NCI-H345 treated with DMSO at 0.1 percent for 48 hours (cell line): ENCODE data around the gene MSH3.

Source experiments
- DNase-seq: peaks from one replicate; lab custom pipeline; 2025; ENCODE audit not compliant: unreplicated experiment; lab: John Stamatoyannopoulos, UW

Gene MSH3

DNA sequence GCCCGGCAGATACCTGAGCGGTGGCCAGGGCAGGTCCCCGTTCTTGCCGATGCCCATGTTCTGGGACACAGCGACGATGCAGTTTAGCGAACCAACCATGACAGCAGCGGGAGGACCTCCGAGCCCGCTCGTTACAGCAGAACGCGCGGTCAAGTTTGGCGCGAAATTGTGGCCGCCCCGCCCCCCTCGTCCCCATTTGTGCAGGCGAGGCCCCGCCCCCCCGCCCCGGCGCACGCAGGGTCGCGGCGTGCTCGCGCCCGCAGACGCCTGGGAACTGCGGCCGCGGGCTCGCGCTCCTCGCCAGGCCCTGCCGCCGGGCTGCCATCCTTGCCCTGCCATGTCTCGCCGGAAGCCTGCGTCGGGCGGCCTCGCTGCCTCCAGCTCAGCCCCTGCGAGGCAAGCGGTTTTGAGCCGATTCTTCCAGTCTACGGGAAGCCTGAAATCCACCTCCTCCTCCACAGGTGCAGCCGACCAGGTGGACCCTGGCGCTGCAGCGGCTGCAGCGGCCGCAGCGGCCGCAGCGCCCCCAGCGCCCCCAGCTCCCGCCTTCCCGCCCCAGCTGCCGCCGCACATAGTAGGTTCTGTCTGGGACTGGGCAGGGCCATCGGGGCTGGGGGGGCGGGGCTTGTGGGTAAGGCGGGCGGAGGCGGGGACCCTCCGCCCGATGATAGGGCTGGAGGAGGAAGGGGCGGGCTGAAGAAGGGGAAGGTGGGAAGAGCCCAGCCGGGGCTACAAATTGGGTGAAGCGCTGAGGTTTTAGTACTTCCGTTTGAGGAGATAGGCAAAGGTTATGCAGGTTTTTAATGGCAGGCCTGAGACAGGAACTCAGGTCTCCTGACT is at the start of gene MSH3, which contains the start of gene DHFR:
Gene MSH3 (plus strand): TSS at position 262 of the 840 bp plus-strand sequence. CDS start 76 bp downstream, at position 338.
Gene DHFR (minus strand): TSS at position 593 of the 840 bp plus-strand sequence. CDS start 494 bp downstream, at position 99.
- DNase-seq = peak; percentile 76

DNA sequence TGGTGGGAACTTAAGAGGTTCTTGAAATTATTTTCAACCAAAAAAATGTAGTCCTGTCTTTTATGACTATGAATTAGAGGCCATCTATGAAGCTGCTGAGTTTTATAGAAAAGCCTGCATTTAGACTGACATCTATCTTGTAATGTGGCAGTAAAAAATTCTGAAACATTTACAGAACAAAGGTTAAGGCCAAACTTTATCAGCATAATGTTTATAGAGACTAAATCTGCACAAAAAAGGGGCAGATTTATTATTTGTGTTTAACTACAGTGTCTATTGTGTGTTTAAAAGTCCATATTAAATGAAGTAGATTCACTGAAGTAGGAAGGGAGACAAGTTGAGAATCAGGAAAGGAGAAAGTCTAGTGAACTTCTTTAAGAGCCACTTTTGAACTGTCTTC is 47.1 kb upstream of the MSH3 start:
- DNase-seq = no peak

DNA sequence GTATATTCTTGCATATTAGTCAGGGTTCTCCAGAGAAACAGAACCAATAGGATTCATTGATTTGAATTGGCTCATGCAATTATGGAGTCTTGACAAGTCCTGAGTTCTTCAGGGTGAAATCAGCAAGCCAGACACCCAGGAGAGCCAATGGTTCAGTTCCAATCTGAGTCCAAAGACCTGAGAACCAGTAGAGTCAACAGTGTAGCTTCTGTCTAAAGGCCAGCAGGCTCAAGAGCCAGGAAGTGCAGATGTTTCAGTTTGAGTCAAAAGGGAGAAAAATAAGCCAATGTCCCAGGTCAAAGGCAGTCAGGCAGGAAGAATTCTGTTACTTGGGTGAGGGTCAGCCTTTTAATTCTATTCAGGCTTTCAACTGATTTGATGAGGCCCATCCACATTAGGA is 46.6 kb upstream of the MSH3 start:
- no peak for DNase-seq

DNA sequence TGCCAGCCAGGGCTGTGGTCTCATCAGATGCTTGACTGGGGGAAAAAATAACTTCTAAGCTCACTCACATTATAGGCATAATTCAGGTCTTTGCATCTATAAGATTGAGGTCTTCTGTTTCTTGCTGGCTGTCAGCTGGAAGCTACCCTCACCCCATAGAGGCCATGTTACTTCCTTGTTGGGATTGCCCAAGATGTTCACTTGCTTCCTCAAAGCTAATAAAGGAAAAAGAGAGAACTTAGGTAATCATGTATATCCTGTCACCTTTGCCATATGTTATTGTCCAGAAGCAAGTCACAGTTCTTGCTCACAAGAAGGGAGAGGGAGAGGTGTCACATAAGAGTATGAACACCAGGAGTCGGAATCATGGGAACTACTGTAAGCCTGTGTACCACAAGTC is 45.7 kb upstream of the MSH3 start:
- no peak for DNase-seq

DNA sequence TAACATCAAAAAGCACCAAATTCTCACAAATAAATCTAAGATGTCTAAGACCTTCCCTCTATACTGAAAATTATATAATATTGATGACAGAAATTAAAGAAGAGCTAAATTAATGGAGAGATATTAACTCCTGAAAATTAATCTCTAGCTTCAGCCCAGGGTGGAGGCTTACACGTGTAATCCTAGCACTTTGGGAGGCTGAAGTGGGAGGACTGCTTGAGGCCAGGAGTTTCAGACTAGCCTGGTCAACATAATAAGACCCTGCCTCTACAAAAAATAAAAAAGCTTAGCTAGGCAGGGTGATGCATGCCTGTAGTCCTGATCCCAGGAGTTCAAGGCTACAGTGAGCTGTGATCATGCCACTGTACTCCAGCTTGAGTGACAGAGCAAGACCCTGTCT is 44.8 kb upstream of the MSH3 start:
- DNase-seq = no peak

DNA sequence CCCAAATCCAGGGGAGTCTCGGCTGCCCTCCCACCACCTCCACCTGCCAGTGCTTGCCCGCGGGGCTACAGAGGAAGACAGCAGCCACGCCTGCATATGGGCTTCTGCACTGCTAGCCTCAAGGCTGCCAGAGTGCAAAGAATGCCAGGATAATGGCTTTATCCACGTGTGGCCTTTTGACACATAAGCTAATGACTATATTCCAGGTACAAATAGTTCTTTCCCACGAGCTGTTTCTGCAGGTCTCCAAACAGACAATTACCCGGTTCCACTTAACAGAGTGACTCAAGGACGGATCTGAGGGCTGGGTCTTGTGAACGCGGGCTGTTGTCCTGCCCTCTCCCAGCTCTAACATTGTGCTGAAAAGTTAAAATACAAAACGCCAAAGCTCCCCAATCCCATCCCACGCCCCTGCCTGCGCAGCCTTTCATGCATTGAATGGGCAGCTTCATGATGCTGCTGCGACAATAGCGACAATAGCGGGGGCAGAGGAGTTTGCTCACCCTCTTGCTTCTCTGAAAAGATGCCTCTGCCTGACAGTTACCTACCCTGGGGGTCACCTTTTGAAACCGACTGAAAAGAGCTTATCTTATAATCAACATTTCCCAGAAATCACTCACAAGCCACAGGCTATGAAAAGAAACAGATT is 39.1 kb upstream of the MSH3 start:
- no peak for DNase-seq

DNA sequence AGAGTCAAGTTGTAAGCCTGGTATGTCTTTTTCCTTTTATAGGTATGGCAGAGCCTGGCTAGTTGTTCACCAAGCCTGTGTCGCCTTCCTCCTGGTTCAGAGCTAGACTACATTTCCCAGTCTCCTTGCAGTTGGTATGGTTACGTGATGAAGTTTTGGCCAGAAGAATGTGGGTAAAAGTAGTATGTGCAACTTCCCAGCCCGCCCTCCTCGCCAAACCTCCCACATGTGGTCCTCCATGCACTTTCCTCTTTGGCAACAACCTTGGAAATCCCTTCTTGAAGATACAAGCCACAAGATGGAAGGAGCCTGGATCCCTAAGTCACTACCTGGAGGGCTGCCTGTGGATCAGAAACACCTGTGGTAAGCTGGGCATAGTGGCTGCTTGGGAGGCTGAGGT is 36.0 kb upstream of the MSH3 start:
- no peak for DNase-seq

DNA sequence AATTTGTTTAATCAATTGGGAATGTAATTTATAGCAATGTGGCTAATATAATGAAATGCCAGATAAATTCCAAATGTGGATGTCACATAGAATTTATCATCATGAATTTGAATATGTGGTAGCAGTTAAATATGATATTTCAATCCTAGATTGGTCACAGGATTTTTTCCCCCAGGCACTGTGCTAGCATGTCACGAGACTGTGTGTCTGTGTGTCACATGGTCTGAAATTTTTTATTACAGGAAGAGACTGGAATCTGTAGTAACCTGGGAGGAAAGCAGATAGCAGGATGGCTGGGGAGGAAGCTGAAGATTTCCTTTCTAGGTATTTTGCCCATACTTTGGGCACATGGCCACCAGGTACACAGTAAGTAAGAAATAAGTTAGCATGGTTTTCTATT is 35.4 kb upstream of the MSH3 start:
- no peak for DNase-seq

DNA sequence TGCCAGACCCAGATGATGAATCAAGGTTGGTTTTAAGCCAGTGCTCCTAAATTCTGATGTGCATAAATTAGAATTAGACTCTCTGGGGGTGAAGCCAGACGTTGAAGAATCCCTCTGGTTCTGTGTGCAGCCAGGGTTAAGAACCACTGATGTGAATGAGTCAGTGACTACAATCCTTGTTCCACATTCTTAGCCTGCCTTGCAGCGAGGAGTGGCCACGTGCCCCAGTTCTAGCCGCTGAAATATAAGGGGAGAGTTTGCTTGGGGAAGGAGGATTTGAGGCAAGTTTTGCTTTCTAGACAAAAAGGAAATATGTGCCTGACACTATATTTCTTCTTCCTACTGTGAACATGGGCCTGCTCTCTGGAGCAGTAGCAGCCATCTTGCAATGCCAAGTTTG is 34.2 kb upstream of the MSH3 start:
- DNase-seq = no peak

DNA sequence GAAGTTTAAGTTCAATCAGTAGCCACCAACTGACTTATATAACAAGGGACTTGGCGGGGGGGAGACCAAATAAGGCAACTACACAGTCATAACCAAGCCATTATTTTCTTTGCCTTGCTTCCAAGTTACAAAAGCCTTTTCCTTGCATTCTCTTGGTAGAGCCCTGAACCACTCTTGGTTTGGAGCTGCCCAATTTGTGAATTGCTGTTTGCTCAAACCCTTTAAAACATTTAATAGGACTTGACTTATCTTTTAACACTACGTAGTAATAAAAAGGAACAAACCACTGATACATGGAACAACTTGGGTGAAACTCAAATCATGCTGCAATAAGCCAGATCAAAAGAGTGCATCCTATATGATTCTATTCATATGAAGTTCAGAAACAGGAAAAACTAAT is 31.7 kb upstream of the MSH3 start:
- no peak for DNase-seq

DNA sequence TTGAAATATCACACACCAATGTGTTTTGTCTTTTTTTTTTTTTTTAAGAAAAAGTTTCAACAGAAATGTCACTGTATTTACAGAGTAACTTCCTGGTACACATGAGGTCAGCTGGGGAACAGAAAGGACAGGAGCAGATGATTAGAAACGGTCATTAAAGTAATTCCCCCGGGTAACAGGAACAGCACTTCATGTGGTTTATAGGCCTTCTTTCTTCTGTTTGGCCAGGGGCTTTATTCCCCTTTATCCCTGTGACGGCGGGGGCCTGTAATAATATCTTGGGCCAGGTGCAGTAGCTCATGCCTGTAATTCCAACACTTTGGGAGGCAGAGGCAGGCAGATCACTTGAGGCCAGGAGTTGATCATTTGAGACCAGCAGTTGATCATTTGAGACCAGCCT is 30.5 kb upstream of the MSH3 start:
- DNase-seq = no peak

DNA sequence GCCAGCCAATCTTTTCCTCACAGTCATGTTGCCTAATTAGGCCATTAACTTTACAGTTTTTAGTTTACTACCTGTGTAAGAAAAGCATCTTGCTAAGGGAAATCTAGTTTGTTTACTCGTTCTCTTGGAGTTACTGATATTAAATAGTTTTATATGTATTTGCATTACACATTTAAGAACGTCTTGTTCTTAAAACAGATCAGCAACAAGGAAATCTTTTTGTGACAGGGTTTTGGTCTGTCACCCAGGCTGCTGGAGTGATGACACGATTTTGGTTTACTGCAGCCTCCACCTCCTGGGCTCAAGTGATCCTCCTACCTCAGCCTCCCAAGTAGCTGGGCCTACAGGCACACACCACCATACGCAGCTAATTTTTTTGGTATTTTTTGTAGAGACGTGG is 29.2 kb upstream of the MSH3 start:
- DNase-seq = no peak

DNA sequence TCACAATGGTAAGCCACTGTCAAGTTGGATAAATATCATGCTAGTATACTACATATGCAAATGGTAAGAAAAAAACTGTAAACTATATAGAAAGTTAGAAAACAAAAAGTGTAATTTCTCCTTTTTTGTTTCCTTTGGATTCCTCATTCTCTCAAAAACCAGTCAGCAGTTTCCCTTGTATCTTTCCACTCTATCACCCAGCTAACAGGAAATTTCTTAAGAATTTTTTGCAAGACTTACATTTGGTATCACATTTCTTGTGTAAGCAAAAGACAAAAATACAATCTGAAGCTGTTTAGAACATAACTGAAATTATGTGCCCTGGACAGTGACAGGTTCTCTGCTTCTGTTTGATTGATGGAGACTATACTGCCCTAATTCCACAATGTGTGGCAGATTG is 25.2 kb upstream of the MSH3 start:
- DNase-seq = no peak

DNA sequence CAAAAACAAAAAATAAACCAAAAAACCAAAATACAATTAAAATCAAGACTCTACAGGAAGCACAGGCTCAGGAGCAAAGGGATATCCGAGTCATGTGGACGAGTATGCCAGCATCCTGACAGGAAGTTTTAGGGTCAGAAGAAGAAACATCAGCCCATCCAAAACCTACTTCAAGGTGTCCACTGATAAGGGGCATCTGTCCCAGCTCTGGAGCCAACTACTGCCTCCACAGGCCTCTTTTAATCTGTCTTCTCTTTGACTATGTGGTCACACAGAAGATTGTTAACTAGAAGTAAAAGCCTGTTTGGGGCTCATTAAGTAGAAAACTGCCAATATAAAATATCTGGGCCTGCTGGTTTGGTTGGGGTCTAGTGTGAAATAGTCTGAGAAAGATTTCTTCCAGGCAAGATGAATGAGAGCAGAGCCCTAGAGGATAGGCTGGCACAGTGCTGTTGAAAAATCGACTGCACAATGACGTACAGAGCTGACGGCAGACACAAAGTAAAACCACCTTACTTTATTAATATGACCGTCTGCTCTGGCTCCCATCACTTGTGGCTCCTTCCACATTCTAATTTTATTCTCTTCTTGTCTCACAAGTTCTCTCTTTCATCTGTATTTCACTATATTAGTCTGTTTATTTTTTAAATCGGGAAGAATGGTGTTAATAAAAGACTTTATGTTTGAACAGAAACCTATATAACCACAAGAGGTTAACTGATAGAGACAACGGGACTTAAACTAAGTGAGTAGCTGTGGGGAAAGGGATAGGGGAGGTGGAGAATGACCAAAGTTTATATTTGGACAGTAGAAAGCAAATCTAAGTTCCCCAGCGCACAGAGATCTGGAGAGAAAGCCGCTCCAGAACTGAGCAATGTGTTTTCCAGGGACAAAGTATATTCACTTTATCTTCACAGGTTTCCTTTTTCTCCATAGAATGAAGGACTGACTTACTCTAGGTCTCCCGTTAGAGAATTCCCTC is 22.9 kb upstream of the MSH3 start:
- DNase-seq = no peak

DNA sequence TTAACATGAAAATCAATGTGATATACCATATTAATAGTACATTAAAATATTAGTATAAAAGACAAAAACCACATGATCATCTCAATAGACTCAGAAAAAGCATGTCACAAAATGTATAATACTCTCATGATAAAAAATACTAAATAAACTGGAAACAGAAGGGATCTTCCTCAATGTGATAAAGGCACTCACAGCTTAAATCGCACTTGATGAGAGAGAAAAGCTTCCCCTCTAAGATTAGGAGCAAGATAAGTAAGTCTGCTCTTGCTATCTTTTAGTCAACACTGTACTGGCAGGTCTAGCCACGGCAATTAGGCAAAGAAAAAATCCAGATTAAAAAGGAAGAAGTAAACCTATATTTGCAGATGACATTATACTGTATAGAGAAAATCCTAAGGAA is 21.8 kb upstream of the MSH3 start:
- DNase-seq = no peak

DNA sequence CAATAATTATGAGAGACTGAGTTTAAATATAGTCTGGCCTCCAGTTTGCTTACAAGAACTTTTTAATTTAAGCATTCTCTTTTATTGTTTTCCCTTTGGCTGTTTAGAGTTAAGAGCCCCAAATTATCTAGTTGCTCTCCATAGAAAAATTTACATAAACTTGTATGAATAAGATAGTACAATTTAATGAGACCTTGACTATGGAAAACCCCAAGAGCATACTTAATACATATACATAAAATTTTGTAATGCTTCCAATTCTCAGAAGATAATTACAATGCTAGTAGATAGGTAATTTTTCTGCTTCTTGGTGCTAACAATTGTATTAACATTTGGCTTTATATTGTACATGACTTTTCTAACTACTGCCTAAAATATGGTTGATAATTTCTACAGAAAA is 20.3 kb upstream of the MSH3 start:
- DNase-seq = no peak

DNA sequence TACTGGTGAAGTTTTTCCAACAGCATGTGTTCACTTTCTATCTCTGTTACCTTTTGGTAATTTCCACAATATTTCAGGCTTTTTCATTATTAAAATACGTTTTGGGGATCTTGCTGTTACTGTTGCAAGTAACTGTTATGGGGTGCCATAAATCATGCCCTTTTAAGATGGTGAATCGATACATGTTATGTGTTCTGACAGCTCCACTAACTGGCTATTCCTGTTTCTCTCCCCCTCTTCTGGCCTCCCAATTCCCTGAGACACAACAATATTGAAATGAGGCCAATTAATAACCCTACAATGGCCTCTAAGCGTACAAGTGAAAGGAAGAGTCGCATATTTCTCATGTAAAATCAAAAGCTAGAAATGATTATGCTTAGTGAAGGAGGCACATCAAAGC is 13.1 kb upstream of the MSH3 start:
- DNase-seq = no peak

DNA sequence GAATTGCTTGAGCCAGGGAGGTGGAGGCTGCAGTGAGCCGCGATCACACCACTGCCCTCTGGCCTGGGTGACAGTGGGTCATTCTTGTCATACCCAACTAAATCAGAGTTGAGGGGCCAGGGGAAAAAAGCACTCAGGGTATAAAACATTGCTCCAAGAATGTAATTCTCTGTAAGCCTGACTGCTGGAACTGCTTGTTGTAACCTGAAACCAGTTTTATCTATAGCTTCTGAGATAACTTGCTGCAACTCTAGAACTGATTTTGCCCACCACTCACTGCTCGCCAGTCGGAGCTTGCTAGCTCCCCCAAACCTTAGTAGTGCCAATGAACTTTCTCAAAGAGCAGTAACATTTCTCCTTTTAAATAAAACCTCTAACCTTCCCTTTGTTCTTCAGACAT is 9.6 kb upstream of the MSH3 start:
- no peak for DNase-seq

DNA sequence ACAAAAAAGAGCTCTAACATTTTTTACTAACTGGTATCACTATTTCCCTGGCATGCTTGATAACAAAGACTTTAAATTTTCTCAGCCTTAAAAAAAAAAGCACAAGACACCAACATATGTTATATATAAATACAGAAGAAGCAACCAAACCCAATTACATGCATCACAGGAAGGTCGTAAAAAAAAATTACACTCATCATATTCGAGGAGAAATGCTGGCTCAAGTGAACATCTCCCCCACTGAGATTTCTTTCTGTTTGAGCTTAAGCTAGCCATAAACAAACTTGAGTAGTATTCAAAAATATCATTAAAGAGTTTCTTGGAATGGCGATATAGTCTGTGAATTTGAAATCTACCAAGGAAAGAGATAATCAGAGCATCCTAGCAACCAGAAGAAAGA is 7.5 kb upstream of the MSH3 start:
- no peak for DNase-seq

DNA sequence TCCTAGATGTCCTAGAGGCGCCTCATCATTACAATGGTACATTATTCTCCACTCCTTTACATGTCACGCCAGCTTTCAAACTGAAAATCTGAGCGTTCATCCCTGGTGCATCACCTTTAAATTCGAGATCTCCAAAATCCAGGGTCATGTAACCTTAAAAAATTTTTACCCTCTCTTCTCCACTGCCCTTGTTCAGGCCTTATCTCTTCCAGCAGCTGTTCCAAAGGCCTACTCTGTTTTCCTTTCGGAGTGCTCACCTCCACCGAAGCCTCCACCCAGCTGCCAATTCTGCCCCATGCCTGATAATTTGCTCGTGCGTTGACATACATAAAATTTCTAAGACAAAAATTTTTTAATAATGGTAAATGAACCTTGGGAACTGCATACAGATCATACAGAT is 950 bp upstream of the MSH3 start:
- DNase-seq = no peak

DNA sequence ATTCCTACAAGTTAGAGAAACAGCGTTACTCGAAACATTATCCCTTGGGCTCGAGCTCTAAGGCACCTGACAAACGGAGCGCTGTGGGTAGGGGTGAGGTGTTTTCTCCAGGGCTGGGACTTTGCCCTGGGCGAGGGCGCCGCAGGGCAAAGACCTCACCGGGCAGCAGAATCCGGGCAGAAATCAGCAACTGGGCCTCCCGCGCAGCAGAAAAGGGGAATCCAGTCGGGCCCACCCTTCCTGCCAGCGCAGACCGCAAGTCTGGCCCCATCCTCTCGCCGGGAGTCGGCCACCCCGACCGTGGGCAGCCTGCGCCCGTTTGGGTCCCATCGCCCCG is 430 bp upstream of the MSH3 start:
- no peak for DNase-seq
